ENCODE data around the gene MYO1A.
"Not testable (repeated sequence)": the region's sequence is repeated elsewhere in the genome, so short reads cannot be mapped to it uniquely, and the experiment has no call there.

Gene MYO1A

DNA sequence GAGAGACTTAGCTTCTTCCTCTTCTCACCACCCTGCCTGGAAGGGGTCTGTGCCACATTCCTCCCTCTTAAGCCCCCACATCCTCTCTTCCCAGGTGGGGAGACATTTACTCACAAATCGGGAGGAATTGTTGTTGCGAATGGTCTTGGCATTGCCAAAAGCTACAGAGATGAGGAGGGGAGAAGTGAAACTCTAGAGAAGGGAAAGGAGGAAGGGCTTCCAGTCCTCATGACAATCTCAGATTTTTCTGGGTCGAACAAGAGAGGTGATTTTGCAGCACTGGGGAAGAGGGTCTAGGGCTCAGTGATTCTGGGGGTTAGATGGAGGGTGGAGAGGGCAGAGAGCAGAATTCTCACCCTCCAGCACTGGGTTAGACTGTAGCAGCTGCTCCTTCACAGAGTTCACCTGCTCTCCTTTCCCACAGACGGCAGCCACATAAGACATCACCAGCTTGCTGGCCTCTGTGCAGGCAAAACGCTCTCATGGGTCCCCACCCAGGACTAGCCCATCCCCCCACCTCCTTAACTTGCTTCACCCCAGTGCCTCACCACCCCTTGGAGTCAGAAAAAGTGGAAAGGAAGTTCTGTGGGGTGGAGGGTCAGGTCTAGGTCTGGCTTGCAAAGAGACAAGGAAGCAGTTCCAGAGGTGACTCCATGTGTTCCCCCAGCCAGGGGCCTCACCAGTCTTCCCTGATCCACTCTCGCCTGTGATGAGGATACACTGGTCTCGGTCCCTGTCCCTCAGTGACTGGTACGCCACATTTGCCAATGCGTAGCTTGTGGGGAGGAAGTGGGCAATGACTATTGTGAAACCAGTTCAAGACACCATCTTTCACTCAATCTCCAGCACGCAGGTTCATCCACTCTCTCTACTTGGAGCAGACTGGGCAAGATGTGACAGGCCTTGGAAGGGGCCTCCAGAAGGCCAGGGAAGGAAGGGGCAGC is 2.7 kb downstream of the MYO1A start:
- DNase-seq (ENCODE audit: low spot score), result no peak

DNA sequence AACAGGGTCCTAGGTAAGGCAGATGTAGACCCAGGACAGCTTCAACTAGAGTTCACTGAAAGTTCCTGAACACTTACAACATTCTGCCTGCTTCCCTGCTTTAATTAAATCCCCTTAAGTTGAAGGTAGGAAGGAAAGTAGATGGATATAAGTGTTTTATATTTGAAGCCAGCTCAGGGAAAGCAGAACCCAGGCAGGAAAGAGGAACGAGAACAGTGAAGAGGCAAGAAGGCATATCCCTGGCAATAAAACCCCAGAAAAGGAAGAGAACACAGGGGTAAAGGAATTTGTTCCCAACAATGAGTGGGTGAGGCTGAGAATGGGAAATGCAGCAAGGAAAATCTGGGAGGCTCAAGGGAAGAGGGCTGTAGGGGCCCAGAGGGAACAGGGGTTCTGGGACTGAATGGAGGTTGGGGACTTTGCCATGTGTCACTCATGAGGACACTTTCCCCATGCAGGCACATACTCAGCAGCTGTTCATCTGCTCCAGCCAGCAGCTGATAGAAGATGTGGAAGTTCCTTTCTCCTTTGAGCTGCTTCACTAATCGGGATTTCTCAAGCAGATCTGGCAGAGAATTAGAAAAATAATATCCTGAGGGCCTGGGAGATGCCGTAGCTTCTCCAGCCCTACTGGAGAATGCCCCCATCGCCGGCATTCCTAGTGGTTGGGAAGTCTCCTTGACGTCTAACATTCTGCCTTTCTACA is 3.7 kb downstream of the MYO1A start:
- no peak for DNase-seq (ENCODE audit: low spot score)

DNA sequence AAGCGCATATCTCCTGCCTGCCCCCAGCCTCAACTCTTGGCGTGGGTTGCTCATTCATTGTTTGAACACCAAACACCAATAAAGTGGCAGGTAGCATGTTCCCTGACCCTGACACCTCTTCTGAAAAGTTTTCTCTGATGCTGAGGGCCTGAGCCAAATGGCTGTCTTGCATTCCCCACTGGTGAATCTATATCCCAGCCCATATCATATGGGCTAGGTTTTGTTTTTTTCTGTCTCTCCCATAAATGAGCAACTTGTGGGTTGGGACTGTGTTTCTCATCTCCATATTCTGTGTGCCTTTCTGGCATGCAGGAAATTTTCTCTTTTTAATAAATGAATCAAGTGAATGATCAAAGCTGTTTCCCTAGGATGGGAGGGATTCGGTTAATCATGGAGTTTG is 5.0 kb downstream of the MYO1A start:
- DNase-seq (ENCODE audit: low spot score), result no peak

DNA sequence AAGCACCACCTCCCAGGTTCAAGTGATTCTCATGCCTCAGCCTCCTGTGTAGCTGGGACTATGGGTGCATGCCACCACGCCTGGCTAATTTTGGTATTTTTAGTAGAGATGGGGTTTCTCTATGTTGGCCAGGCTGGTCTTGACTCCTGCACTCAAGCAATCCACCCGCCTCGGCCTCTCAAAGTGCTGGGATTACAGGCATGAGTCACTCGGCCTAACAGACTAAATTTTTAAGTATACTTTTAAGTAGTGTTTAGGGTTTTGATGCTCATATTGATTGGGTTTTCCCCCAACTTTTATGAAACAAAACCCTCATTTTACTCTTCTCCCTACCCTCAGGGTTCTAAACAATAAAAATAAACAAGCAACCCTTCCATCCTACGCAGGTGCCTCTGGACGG is 5.5 kb downstream of the MYO1A start:
- DNase-seq (ENCODE audit: low spot score), result no peak

- no peak for DNase-seq (ENCODE audit: low spot score)
Measured at GRCh38 chr12:57042695-57043094, 7.2 kb downstream of the MYO1A start.

DNA sequence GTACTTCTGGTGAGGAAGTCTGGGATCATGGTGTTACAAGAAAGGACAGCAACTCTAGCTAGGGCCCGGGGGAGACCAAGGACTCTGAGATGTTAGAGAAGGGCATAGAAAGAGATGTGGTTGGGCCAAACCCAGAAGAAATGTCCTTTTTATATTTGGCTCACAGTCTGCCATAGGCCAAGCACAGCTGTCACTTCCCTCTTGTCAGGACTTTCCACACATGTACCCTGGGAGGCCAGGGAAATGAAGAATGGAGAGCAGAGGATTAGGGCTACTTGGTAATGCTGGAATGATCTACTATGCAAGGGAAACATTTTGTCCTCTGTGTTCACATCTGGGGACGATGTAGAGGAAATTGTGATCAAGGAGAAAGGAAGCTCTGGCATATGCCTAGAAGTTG is 9.2 kb downstream of the MYO1A start:
- no peak for DNase-seq (ENCODE audit: low spot score)

DNA sequence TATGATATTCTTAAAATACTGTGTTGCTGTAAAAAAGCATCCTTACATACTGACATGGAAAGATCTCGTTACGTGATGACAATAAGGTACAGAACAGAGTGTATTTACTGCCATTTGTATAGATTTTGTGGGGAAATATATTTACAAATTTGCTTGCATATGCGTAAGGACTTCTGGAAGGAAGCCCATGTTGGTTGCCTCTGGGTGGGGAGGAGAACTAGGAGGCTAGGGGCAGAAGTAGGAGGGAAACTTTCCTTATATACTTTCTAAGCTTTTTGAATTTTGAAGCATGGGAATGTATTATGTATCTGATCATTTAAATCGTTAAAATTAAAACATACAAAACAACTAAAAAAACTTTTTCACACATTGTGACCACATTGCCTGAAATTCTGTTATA is 9.7 kb downstream of the MYO1A start:
- DNase-seq (ENCODE audit: low spot score), result no peak

GRCh38 chr12:57039016-57039798 is 10.7 kb downstream of the MYO1A start:
- DNase-seq (ENCODE audit: low spot score), result no peak

DNA sequence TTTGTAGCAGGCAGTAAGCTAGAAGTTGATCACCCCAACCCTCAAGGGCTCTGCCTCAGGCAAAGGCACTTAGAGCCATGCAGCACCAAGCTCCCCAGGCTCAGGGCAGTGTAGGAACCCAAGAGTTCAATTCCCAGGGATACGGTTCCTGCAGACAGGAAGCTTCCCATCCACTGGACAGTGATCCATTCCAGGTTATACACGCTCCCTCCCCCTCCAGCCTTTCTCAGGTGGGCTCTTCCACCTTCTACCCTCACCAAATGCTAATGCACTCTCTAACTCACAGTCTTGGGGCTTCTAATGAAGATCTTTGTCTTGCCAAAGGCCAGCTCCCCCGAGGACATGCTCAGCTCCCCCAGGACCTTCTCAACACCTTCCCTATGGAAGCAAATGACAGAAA is 12.7 kb downstream of the MYO1A start:
- no peak for DNase-seq (ENCODE audit: low spot score)

DNA sequence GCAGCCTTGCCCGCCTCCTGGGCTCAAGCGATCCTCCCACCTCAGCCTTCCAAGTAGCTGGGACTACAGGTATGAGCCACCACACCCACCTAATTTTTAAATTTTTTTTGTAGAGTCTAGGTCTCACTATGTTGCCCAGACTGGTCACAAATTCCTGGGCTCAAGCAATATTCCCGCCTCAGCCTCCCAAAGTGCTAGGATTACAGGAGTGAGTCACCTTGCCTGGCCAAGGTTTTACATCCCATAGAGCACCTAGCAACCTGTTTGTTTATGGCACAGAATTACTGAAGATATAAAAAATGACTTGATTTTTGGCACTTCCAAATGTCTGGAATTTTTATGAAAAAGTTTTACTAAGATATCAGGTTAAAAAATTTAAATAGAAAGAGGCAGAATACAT is 16.5 kb downstream of the MYO1A start:
- DNase-seq (ENCODE audit: low spot score), result no peak

- DNase-seq (ENCODE audit: low spot score), result no peak
Measured at GRCh38 chr12:57031789-57032188, 18.1 kb downstream of the MYO1A start.

DNA sequence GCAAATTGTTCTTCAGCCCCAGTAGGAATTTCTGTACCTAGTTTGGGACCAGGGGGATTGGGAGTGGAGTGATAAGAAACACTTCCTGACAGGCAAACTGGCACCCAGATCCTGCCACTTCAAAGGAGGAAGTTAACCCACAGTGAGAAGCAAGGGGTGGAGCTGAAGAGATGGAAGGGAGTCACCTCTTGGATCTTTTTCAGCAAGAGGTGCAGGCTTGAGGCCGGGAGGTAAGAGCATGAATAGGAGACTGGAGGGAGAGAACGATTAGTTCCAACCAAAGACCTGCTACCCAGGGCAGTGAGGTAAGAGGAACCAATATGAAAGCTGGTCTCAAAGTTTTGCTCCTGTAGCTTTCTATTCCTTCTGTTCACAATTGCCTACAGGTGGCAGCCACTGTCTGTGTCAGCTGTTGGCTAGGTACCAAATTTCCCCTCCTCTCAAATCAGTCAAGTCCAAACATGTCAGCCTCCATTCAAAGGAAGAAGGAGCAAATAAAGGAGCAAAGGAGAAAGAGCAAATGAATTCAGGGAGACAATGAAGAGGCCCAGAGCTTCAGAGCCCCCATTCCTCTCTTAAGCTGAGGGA is 18.7 kb downstream of the MYO1A start:
- DNase-seq (ENCODE audit: low spot score), result no peak

GRCh38 chr12:57029457-57029856 is 20.5 kb downstream of the MYO1A start:
- DNase-seq (ENCODE audit: low spot score), result no peak

DNA sequence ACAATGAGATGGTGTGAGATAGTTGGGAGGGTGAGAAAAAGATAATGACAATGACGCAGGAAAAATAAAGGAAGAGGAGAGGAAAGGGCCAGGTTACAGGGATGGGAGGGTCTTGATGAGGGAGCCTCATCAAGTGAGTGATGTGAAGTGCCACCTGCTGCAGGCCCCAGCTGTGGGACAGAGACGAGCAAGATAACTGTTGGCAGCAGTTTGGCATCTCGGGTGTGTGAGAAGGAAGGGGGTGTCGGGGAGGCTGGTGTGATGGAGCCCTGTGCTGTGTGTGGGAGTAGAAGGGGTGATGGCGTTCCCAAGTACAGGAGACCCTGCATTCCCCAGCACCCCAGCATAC is 22.1 kb downstream of the MYO1A start:
- DNase-seq (ENCODE audit: low spot score), result no peak

DNA sequence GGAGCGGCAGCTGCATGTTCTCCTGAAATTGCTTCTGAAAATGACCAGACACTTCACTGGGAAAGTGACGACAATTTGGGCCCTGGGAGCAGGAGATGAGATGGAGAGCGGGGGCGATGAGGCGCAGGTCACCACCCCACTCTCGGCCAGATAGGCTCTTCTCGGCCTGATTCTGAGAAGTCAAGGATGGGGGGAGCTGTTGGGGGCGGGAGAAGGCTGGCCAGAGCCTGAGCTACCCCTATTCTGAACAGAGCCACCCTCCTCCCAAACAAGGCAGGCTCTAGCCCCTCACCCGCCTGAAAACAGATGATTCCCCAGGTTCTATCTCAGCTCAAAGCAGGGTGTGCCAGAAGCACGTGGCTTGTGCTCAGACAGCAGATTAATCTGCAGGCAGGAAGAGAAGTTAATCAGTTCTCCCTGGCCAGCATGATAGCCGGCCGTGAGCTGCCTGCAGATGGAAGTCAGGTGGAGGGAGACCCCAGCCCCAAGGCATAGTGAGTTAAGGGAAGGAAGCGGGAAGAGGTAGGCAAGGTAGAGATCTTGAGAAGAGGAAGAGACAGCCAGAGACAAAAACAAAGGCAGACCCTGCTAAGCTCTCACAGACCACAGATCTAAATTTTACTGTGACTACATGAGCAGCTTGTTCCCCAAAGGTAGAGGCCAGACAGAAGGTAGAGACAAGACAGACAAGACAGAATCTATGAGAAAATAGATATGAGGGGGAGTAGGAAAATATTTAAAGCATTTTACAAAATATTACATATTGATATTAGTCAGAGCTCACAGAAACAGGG is 22.7 kb downstream of the MYO1A start:
- DNase-seq (ENCODE audit: low spot score), result no peak

DNA sequence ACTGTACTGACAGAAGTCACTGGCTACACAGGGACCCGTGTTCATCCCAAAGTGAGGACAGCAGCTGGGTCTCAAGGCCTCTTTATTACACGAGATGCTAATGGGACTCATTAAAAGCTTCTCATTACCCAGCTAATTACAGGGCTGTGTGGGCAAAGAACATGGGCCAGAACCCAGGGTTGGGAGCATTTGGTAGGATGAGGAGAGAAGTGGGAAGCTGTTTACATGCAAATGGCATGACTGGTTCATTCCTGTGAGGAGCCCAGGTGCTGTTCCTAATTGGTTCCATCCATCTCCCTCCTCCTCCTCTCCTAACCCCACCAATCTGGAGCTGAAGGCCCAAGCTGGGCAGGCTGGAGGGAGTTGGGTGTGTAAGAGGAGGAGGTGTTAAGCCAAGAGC is 24.7 kb downstream of the MYO1A start:
- DNase-seq (ENCODE audit: low spot score), result no peak

DNA sequence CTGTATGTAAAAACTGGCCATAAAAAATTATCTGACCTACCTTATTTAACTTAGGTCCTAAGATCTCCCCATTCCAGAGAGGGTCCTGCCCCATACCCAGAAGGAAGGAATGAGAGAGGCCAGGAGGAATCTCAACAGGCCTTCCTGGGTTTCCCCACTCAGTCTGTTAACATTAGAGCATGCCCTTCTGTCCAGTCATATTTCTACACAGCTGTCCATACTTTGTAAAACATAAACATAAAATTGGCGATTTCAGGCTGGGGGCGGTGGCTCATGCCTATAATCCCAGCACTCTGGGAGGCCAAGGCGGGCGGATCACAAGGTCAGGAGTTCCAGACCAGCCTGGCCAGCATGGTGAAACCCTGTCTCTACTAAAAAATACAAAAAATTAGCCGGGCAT is 27.6 kb downstream of the MYO1A start:
- not testable (repeated sequence) for DNase-seq (ENCODE audit: low spot score)

DNA sequence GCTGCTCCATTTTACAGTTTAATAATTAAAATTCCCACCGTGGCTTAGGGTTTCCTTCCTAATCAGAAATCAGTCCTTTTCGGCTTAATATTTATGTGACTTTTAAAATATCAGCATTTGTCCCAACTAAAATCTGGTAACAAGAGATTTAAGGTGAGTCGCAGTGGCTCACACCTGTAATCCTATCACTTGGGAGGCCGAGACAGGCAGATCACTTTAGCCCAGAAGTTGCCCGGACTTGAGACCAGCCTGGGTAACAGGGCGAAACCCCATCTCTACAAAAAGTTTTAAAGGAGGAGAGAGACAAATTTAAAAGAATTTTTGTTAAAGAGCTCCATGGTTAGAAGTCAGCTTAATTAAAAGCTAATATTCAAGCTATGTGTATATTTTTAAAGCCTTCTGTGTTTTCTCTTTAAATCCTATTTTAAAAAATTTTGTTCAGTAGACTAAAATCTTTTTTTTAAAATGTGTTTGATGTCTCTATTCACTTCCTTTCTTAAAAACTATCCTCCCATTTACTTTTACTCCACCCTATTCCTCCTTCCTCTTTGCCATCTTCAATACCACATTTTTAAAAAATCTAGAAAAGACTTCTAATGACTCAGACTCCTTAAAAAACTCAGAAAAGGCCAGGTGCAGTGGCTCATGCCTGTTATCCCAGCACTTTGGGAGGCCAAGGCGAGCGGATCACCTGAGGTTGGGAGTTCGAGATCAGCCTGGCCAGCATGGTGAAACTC is 29.8 kb downstream of the MYO1A start:
- no peak for DNase-seq (ENCODE audit: low spot score)

GRCh38 chr12:57018906-57019305 is 31.0 kb downstream of the MYO1A start:
- no peak for DNase-seq (ENCODE audit: low spot score)

- DNase-seq (ENCODE audit: low spot score), result not testable (repeated sequence)
Measured at GRCh38 chr12:57018353-57018752, 31.6 kb downstream of the MYO1A start.

DNA sequence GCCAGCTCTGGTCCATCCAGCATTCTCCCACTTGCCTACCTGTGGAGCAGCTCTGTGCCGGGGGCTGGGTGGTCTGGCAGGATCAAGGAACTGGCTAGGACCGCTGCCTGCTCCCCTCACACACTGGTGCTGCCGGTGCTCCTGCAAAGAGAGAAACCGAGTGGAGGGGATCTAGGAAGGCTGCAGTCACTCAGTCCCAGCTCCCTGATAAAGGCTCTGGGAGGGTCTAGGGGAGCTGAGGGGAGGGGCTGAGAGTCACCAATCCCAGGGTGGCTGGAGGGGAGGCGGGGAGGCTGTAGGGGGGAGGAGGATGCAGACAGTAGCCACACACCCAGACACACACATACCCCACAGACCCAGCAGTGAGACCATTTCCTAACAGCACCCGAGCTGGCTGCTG is 33.6 kb downstream of the MYO1A start, which contains the start of gene TAC3:
Gene TAC3 (minus strand): TSS at position 182 of the 400 bp plus-strand sequence. CDS start 732 bp downstream, outside the sequence.
- DNase-seq (ENCODE audit: low spot score), result peak; percentile 34

All from HuH-7 (cell line).